Measurements from ENCODE around the gene SPATS2L. TPM values are rescaled to one million over a fixed set of nuclear protein-coding genes. Genes with fewer than 3 reads are reported as not detected.

SPATS2L gene
- total and polyA plus RNA-seq, 9 donors = 36.5 to 93.0 (median 70.6) TPM

- WGBS, 3 donors = 49 to 68% (median 66%) methylated on average over 2 of the region's 2 CpGs
- H3K4me3 ChIP-seq = no peak overlapping the region
- intact Hi-C loops (cut with DNase I) = no loop called here
- H3K4me1 ChIP-seq (ENCODE audit: insufficient read depth) = no peaks in the 10 kb centered on the region
- DNase-seq = no peak
- no peaks in the 10 kb centered on the region for H3K27me3 ChIP-seq
- TF ChIP-seq POLR2A (IDR thresholded peaks at IDR 0.05) = no peak
- TF ChIP-seq EP300 (IDR thresholded peaks at IDR 0.05) = no peak
- no peak for TF ChIP-seq CTCF (IDR thresholded peaks at IDR 0.05)
- no peak overlapping the region for H3K27ac ChIP-seq
- H3K36me3 ChIP-seq = no peaks in the 10 kb centered on the region
- no peaks in the 10 kb centered on the region for H3K9me3 ChIP-seq
Measured at GRCh38 chr2:200264631-200265030, 41.9 kb upstream of the SPATS2L start.

GRCh38 chr2:200266406-200266805 is 40.1 kb upstream of the SPATS2L start:
- Histone ChIP-seq H3K9me3 (no peaks in the 10 kb centered on the region), H3K4me3 (no peak overlapping the region), H3K27ac (no peak overlapping the region), H3K27me3 (no peaks in the 10 kb centered on the region), H3K4me1 (ENCODE audit: insufficient read depth) (no peaks in the 10 kb centered on the region), H3K36me3 (no peaks in the 10 kb centered on the region)
- no peak for TF ChIP-seq CTCF (IDR thresholded peaks at IDR 0.05)
- intact Hi-C loops (cut with DNase I) = no loop called here
- no peak for DNase-seq
- WGBS, 3 donors = 94 to 96% (median 94%) methylated on average over 5 of the region's 5 CpGs

- no peaks in the 10 kb centered on the region for H3K4me1 ChIP-seq (ENCODE audit: insufficient read depth)
- TF ChIP-seq CTCF (IDR thresholded peaks at IDR 0.05) (no peak), EP300 (IDR thresholded peaks at IDR 0.05) (no peak), POLR2A (IDR thresholded peaks at IDR 0.05) (no peak)
- 89 to 93% (median 92%) methylated on average over 2 of the region's 2 CpGs for WGBS, 3 donors
- no peak overlapping the region for H3K27ac ChIP-seq
- no peak for DNase-seq
- H3K27me3 ChIP-seq = no peaks in the 10 kb centered on the region
- H3K4me3 ChIP-seq = no peak overlapping the region
- intact Hi-C loops (cut with DNase I) = no loop called here
- H3K36me3 ChIP-seq = no peaks in the 10 kb centered on the region
- H3K9me3 ChIP-seq = no peaks in the 10 kb centered on the region
Measured at GRCh38 chr2:200267350-200267749, 39.1 kb upstream of the SPATS2L start.

- WGBS, 3 donors = 59 to 70% (median 66%) methylated on average over 1 of the region's 1 CpG
- DNase-seq = no peak
- intact Hi-C loops (cut with DNase I) = no loop called here
Measured at GRCh38 chr2:200270732-200271131, 35.8 kb upstream of the SPATS2L start.

More at GRCh38 chr2:200270732-200271131, 35.8 kb upstream of the SPATS2L start:
- Histone ChIP-seq H3K27me3 (no peaks in the 10 kb centered on the region), H3K9me3 (no peaks in the 10 kb centered on the region), H3K4me1 (ENCODE audit: insufficient read depth) (no peaks in the 10 kb centered on the region), H3K36me3 (no peaks in the 10 kb centered on the region), H3K27ac (no peak overlapping the region), H3K4me3 (no peak overlapping the region)
- TF ChIP-seq EP300 (IDR thresholded peaks at IDR 0.05) = no peak
- no peak for TF ChIP-seq CTCF (IDR thresholded peaks at IDR 0.05)

Measured in ovary (tissue), 9 donors.